Coronary artery (tissue), 2 donors: Measurements from ENCODE around the gene JADE2.

ENCODE experiments used
- DNase-seq: peaks from one replicate; pipeline ENCODE4 v3.0.0-alpha.2; 2017; ENCODE audit warnings: low spot score
- H3K27ac ChIP-seq, 2 donors: fragments of 200-600 bp; sonication (generic); one replicate each; pipeline ENCODE4 v1.5.1; 2016 to 2019
- H3K4me3 ChIP-seq: fragments of 200-600 bp; sonication (generic); 2 replicates; pipeline ENCODE4 v1.5.1; 2016; ENCODE audit warnings: mild to moderate bottlenecking, moderate library complexity
- TF ChIP-seq, protein P1 (sequence below): fragments of 200-600 bp; sonication (generic); IDR thresholded peaks from one replicate; pipeline ENCODE4 v1.5.1; 2019; ENCODE audit warnings: antibody characterized with exemption

Gene JADE2

DNA sequence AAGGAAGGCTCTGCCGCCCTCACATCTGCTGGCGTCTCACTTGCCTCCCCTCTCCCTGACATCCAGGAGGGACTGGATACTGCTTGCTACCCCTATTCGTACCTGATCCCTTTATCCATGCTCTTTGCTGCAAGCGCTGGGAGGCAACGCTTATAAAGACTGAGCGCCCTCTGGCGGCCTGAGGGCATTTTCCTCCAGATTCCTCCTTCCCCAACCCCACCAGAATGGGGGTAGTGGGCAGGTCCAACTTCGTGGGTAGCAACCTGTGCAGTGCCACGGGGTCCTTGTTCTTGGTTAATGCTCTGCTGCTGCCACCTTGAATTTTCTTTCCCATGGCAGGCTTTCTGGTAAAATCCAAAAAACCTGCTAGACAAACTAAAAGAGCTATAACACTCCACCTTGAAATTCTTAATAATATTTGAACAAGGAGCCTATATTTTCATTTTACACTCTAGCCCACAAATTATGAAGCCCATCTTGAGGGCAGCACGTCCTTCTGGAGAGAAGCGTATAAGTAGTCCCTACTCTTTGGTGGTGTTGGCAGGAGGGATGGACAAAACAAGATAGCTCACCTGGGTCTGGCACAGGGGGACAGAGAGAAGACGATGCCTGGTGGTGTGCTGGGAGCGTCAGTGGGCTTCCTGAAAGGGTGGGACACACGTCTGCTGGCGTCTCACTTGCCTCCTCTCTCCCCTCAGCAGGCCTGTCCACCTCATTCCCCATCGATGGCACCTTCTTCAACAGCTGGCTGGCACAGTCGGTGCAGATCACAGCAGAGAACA, 52.5 kb downstream of the JADE2 start:
- TF ChIP-seq, protein P1, sequence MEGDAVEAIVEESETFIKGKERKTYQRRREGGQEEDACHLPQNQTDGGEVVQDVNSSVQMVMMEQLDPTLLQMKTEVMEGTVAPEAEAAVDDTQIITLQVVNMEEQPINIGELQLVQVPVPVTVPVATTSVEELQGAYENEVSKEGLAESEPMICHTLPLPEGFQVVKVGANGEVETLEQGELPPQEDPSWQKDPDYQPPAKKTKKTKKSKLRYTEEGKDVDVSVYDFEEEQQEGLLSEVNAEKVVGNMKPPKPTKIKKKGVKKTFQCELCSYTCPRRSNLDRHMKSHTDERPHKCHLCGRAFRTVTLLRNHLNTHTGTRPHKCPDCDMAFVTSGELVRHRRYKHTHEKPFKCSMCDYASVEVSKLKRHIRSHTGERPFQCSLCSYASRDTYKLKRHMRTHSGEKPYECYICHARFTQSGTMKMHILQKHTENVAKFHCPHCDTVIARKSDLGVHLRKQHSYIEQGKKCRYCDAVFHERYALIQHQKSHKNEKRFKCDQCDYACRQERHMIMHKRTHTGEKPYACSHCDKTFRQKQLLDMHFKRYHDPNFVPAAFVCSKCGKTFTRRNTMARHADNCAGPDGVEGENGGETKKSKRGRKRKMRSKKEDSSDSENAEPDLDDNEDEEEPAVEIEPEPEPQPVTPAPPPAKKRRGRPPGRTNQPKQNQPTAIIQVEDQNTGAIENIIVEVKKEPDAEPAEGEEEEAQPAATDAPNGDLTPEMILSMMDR = peak; percentile 82
- Histone ChIP-seq H3K4me3 (no peak overlapping the region), H3K27ac (no peak overlapping the region)
- no peak for DNase-seq

GRCh38 chr5:134578578-134579283, 53.3 kb downstream of the JADE2 start:
- H3K4me3 ChIP-seq = no peak overlapping the region
- TF ChIP-seq, protein P1 = no peak
- no peak overlapping the region for H3K27ac ChIP-seq
- DNase-seq = no peak

DNA sequence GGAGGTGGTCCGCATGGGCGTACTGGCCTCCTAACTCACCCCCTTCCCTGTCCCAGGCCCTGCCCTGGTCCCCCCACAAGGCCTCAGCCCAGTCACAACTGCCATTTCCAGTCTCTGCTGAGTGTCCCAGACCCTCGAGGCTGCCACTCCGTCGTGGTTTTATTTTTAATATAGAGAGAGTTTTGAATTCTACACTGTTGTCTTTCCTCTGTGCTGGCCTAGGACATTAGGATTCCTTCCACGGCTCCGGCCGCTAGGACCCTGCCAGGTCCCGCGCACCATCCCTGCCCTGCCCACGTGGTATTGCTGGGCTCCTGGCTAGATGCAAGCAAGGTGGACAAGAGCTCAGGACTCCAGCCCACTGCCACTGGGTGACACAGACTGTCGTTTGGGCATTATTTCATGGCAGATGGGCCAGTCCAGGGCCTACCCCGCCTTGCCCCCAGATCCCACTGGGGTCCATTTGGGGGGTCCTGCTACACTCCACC, 53.9 kb downstream of the JADE2 start:
- no peak overlapping the region for H3K4me3 ChIP-seq
- H3K27ac ChIP-seq = peak overlapping the region in 1 of 2 donors; percentile 36
- TF ChIP-seq, protein P1 = no peak
- no peak for DNase-seq

DNA sequence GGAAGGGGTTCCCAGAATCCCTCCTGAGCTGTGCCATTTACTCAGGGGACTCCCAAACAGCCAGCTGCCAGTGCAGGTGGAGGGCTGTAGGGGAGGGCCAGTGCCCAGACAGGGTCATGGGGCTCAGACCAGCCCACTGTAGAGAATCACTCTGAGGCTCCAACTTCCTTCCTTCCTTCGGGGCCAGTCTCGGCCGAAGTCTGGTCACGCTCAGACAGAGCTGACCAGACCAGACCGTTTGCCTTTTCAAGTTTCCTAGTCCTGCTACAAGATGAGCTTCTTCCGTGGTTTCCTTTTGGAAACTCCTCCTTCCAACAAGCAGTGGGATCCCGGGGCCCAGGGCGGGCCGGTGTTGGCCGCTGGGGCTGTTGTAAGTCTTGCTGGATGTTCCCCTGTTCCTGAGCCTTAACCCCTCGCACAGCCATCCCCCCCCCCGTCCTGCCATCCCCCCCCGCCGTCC, 54.6 kb downstream of the JADE2 start:
- peak overlapping the region in 1 of 2 donors; percentile 36 for H3K27ac ChIP-seq
- no peak overlapping the region for H3K4me3 ChIP-seq
- DNase-seq = no peak
- TF ChIP-seq, protein P1 = no peak

- peak overlapping the region in 1 of 2 donors; percentile 56 for H3K27ac ChIP-seq
- H3K4me3 ChIP-seq = no peak overlapping the region
- peak; percentile 73 for DNase-seq
- TF ChIP-seq, protein P1 = no peak
Observed at GRCh38 chr5:134581241-134581981, 55.9 kb downstream of the JADE2 start.

- no peak overlapping the region for H3K4me3 ChIP-seq
- TF ChIP-seq, protein P1 = no peak
- H3K27ac ChIP-seq = no peak overlapping the region
- DNase-seq = no peak
Observed at GRCh38 chr5:134582281-134582680, 56.8 kb downstream of the JADE2 start.
